VCaP (cell line): Measurements from ENCODE around the gene ATXN7L3.

Experiments used
- H3K27ac ChIP-seq: fragments of 450-650 bp; 2 replicates; pipeline ENCODE4 v1.5.1; 2017
- TF ChIP-seq, protein P1 (sequence below): fragments of 450-650 bp; conservative IDR thresholded peaks from 2 replicates; pipeline ENCODE4 v1.5.1; 2017; ENCODE audit warnings: mild to moderate bottlenecking, moderate library complexity

ATXN7L3 gene

DNA sequence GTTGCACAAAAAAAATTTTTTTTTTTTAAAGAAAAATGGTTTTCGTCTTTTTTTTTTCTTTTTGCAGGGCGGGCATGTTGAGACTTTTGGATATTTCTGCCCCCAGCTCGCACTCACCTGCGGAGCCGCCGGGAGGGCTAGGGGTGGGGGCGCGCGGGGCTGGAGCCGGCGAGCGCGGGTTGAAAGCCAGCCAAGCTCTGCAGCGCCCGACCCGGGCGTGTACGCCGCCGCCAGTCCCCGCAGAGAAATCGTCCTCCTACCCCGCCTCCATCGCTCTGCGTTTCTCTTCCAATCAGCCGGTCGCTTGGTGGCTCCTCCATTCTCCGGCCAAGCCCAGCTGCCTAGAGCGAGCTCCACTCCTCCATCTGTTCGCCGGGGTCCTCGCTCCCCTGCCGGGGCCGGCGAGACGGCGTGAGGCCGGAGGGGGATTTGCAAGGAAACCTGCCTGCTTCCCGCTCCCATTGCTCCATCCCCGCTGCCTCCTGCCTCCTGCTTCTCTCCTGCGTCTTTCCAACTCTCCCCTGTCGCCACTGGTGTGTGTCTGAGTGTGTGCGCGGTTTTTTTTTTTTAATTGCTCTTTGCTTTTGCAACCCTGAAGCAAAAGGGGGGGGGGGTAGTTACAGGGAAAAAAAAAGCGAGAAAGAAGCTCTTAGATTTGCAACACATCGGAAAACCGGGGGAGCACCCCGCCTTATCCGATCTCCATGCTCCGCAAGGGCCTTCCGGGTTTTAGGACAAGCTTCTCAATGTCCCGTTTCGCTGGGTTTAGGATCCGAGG is 21.6 kb upstream of the ATXN7L3 start:
- TF ChIP-seq, protein P1, sequence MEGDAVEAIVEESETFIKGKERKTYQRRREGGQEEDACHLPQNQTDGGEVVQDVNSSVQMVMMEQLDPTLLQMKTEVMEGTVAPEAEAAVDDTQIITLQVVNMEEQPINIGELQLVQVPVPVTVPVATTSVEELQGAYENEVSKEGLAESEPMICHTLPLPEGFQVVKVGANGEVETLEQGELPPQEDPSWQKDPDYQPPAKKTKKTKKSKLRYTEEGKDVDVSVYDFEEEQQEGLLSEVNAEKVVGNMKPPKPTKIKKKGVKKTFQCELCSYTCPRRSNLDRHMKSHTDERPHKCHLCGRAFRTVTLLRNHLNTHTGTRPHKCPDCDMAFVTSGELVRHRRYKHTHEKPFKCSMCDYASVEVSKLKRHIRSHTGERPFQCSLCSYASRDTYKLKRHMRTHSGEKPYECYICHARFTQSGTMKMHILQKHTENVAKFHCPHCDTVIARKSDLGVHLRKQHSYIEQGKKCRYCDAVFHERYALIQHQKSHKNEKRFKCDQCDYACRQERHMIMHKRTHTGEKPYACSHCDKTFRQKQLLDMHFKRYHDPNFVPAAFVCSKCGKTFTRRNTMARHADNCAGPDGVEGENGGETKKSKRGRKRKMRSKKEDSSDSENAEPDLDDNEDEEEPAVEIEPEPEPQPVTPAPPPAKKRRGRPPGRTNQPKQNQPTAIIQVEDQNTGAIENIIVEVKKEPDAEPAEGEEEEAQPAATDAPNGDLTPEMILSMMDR = no peak
- peak overlapping the region; percentile 100 for H3K27ac ChIP-seq

DNA sequence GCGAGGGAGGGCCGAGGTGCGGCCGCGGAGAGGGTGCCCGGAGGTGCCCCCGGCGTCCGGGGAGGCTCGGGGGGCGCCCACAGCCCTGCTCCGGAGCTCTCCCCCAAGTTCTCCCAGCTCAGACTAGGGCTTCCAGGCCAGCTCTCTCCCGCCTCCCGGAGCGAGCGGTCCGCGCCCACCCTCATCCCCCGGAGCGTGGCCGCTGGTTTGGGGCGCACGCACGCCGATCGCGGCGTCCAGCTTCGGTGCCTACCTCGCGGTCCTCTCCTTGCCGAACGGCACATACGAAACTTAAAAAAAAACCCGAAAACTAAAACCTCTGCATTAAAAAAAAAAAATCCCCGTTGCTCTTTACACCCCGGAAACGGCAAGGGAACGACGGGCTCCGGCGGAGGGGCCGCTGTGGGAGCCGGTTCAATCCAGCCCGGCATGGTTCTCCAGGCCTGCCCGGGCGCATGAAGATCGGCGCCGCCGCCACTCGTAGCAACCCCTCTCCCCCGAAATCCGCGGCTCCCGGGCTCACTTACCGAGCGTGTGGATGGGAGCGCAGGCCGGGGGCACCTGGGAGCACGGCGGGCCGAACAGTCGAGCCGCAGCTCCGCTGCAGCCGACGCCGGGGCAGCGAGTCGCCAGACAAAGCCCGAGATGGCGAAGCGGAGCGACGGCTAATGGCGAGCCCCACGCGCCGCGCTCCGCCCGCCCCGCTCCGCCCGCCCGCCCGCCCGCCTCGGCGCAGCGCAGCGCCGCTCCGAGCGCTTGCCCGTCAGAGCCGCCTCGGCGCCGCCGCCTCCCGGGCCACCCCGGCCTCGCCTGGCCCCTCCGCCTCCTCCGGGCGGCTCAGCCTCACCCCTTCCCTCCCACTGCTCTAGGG is 20.8 kb upstream of the ATXN7L3 start:
- peak overlapping the region; percentile 100 for H3K27ac ChIP-seq
- TF ChIP-seq, protein P1 = no peak

DNA sequence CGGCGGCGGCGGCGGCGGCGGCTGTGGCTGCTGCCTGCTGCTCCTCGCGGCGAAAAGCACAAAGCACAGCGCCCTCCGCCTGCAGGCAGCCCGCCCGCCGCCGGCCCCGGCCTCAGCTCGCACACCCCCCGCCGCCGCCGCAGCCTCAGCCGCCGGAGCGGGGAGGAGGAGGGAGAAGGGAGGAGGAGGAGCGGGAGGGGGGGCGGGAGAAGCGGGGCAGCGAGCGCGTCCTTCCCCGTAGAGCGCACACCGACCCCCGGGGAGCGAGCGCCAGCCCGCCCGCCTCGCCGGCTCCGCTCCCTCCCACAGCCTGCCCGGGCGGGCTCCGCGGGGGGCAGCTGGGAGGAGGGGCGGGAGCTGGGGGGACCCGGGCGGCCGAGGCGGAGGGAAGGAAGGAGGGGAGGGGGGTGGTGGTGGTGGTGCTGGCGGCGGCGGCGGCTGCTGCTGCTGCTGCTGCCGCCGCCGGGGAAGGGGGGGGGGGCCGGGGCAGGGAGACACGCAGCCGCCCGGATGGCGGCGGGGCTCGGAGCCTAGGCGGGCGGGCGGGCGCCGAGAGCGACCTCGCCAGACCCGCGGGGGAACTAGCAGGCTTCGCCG is 20.0 kb upstream of the ATXN7L3 start, which contains the start of gene UBTF:
Gene UBTF (minus strand): TSS at position 60 of the 597 bp plus-strand sequence. CDS start 1,446 bp downstream, outside the sequence.
- TF ChIP-seq, protein P1 = no peak
- peak within 1 kb of the TSS; percentile 100 for H3K27ac ChIP-seq

DNA sequence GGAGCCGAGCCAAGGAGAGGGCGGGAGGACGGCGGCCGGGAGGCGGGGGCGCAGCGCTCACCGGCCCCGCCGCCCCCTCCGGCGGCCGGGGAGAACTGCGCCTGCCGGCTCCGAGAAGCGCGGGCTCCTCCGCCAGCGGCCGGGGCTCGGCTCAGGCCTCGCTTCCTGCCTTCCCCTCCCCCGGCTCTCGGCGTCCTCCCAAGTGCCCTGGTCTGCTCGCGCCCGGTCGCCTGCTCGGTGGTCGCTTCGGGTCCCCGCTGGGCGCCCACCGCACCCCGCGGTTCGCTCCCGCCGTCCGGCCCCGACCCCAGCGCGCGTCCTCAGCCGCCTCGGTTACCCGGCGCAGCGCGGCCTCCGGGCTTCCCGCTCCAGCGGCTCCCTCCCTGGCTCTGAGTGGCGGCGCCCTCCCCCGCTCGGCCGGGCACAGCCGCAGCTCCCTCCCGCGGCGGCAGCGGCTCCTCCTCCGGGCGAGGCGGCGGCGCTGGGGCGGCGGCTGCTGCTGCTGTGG is 19.5 kb upstream of the ATXN7L3 start:
- TF ChIP-seq, protein P1 = peak; percentile 21; the same call in 1 of the 2 replicates
- H3K27ac ChIP-seq = peak overlapping the region; percentile 100

DNA sequence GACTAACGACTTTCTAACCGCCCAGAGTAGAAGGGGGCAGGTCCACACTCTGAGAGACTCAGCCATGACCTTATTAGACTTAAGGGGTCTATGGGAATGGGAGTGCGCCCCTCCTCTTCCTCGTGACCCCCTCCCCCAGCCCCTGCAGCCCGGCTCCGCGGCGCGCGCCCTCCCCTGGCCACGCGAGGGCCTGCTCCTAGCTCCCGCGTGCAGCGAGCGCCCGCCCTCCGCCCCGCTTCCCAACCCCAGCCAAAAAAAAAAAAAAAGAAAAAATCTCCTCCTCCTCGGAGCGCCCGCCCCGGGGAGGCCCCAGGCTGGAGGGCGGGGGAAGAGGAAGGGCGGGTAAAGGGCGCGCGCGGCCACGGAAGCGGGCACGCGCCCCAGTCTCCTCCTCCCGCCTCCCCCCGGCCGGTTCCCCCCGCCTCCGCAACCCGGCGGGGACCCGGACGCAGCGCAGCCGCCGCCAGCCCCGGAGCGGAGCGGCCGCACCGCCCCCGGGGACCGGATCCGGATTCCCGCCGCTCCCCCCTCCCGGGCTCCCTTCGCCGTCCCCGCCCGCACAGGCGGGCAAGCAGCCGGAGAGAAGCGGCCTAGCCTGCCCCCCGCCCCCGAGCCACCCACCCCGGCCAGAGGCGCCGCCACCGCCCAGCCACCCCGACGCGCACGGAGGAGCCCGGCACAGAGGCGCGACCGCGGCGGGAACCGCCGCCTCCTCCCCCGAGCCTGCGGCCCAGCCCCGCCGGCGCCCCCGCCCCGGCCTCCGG is 18.8 kb upstream of the ATXN7L3 start:
- TF ChIP-seq, protein P1 = peak; percentile 90
- peak overlapping the region; percentile 100 for H3K27ac ChIP-seq

DNA sequence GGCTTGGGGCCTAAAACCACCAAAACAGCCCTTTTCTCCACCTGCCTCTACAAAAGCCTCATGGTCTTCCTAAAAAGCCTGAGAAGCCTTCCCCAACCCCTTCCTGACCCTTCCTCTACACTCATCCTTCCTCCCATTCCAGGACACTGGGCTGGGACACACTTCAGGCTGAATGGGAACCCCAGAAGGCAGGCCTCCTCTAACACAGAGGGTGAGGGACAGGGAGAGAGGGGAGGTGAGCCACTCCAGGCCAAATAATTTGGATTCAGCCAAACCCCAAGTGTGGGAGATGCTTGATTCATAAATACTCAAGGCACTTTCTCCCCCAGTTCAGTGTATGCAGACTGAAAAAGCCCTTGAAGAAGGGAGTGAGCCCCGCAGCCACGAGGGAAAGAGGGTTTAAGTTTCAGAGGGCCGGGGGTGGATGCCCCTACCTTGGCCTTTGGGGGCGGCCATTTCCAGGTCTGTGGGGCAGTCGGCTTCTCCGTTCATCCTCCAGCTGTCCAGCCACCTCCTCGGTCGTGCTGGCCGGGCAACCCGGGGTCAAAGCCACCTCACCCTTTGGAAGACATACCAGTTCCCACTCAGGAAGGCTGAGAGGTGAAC is 18.2 kb upstream of the ATXN7L3 start:
- TF ChIP-seq, protein P1 = no peak
- H3K27ac ChIP-seq = peak overlapping the region; percentile 100
